ENCODE results near the gene FYN. TPM values are rescaled to one million over a fixed set of nuclear protein-coding genes. Genes with fewer than 3 reads are reported as not detected.
"Not testable (repeated sequence)": the region's sequence is repeated elsewhere in the genome, so short reads cannot be mapped to it uniquely, and the experiment has no call there.

The FYN gene
- total and polyA plus RNA-seq, 9 of the 15 experiments (the other 6 are each of a cell fraction or from before 2014, with no cell fraction given) = 2.9 to 22.1 (median 11.4) TPM

DNA sequence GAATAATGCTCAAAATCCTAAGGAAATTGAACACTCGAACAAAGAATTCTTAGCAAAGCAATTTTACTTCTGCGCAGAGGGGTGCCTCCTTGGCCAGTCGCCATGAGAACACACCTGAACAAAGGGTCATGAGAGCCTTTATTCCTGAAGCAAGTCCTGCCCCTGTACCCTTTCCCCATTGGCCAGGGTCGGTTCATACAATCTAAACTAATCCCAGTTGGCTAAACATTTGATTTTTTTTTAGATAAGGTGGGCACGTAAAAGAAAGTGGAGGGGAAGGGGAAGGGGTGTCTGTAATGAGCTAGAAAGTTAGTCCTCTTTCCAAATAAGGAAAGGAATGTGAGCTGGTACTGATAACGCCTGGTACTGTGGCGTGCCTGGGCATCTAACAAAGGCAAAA lies 37.9 kb downstream of the FYN start:
- intact Hi-C loops (cut with micrococcal nuclease); H3K27me3 ChIP-seq (ENCODE audit: control insufficient read depth in 2 of 2, insufficient read depth in 2 of 2, low read length in 2 of 2); FAIRE-seq; H3K27ac ChIP-seq (ENCODE audit: extremely low read depth, low read depth, low read length); in situ Hi-C loops (cut with MboI); H3K4me1 ChIP-seq (replicated peaks in 1 of 2; ENCODE audit: control insufficient read depth in 2 of 2, insufficient read depth in 2 of 2, low read length in 2 of 2); POLR2A ChIA-PET; H3K4me2 ChIP-seq (ENCODE audit: insufficient read depth, low read length); DNase-seq (ENCODE audit: extremely low read depth in 1 of 4, low spot score in 3 of 4); H3K79me2 ChIP-seq (ENCODE audit: control insufficient read depth, insufficient read depth, low read length); ATAC-seq; H3K4me3 ChIP-seq; H3K9me1 ChIP-seq (ENCODE audit: control insufficient read depth, insufficient read depth, low read length); H3K9ac ChIP-seq (ENCODE audit: insufficient read depth in 1 of 2, low read depth in 2 of 2, low read length in 2 of 2); H3K36me3 ChIP-seq (ENCODE audit: control insufficient read depth, insufficient read depth, low read length); H4K20me1 ChIP-seq (replicated peaks; ENCODE audit: control insufficient read depth, insufficient read depth, low read length); H2AFZ ChIP-seq (ENCODE audit: low read depth, low read length); BruUV-seq (replicated peaks); CTCF ChIA-PET (ENCODE audit: low intra/inter-chr PET ratio); H3K9me3 ChIP-seq (replicated peaks; ENCODE audit: control insufficient read depth, insufficient read depth, low read depth, low read length): not testable (repeated sequence)
- WGBS (ENCODE audit: insufficient coverage, low coverage, missing lambda C conversion rate) = 8% methylated on average over 5 of the region's 7 CpGs

DNA sequence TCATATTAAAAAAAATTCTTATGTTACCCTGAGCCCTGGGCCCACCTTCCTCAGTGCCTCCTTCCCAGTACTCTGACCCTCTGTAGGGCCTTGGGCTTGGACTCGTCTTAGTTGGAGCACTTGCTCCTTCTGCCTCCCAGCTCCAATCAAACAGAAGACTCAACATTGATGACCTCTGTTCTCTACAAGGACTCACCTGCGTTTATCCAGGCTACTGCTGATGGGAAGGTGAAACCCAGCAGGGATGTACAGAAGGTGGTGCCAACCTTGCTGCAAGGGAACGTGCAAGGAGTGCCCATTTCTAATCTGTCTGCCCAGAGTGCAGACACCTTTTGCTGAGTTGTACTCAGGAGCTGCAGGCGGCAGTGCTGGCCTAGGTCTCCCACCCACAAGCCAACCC lies 38.9 kb downstream of the FYN start:
- intact Hi-C loops (cut with micrococcal nuclease) = no loop called here
- ChIA-PET CTCF (ENCODE audit: low intra/inter-chr PET ratio) (no interaction called here), POLR2A (no interaction called here)
- no TSS peak for BruUV-seq (replicated peaks)
- Histone ChIP-seq H2AFZ (ENCODE audit: low read depth, low read length) (no peak overlapping the region), H3K27me3 (ENCODE audit: control insufficient read depth in 2 of 2, insufficient read depth in 2 of 2, low read length in 2 of 2) (peaks cover 0 to 13% of the 10 kb centered on the region in 2 experiments; a peak in 1 of 5 replicates), H3K36me3 (ENCODE audit: control insufficient read depth, insufficient read depth, low read length) (no peaks in the 10 kb centered on the region), H3K4me3 (no peak overlapping the region), H3K4me1 (replicated peaks in 1 of 2; ENCODE audit: control insufficient read depth in 2 of 2, insufficient read depth in 2 of 2, low read length in 2 of 2) (peaks cover 0 to 9% of the 10 kb centered on the region in 2 experiments; a peak in 3 of 5 replicates), H3K4me2 (ENCODE audit: insufficient read depth, low read length) (no peak overlapping the region), H3K9ac (ENCODE audit: insufficient read depth in 1 of 2, low read depth in 2 of 2, low read length in 2 of 2) (no peak overlapping the region), H3K9me3 (replicated peaks; ENCODE audit: control insufficient read depth, insufficient read depth, low read depth, low read length) (no peaks in the 10 kb centered on the region), H4K20me1 (replicated peaks; ENCODE audit: control insufficient read depth, insufficient read depth, low read length) (no peaks in the 10 kb centered on the region), H3K79me2 (ENCODE audit: control insufficient read depth, insufficient read depth, low read length) (no peaks in the 10 kb centered on the region), H3K27ac (ENCODE audit: extremely low read depth, low read depth, low read length) (no peak overlapping the region), H3K9me1 (ENCODE audit: control insufficient read depth, insufficient read depth, low read length) (no peaks in the 10 kb centered on the region)
- in situ Hi-C loops (cut with MboI) = no loop called here
- TF ChIP-seq, protein P1, sequence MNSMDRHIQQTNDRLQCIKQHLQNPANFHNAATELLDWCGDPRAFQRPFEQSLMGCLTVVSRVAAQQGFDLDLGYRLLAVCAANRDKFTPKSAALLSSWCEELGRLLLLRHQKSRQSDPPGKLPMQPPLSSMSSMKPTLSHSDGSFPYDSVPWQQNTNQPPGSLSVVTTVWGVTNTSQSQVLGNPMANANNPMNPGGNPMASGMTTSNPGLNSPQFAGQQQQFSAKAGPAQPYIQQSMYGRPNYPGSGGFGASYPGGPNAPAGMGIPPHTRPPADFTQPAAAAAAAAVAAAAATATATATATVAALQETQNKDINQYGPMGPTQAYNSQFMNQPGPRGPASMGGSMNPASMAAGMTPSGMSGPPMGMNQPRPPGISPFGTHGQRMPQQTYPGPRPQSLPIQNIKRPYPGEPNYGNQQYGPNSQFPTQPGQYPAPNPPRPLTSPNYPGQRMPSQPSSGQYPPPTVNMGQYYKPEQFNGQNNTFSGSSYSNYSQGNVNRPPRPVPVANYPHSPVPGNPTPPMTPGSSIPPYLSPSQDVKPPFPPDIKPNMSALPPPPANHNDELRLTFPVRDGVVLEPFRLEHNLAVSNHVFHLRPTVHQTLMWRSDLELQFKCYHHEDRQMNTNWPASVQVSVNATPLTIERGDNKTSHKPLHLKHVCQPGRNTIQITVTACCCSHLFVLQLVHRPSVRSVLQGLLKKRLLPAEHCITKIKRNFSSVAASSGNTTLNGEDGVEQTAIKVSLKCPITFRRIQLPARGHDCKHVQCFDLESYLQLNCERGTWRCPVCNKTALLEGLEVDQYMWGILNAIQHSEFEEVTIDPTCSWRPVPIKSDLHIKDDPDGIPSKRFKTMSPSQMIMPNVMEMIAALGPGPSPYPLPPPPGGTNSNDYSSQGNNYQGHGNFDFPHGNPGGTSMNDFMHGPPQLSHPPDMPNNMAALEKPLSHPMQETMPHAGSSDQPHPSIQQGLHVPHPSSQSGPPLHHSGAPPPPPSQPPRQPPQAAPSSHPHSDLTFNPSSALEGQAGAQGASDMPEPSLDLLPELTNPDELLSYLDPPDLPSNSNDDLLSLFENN (IDR thresholded peaks at IDR 0.05; ENCODE audit: low read depth in 2 of 2, low read length in 2 of 2) = no peak
- TF ChIP-seq ARID2 (IDR thresholded peaks at IDR 0.05) = no peak
- no peak for TF ChIP-seq ZSCAN32 (CRISPR knock-in tag; IDR thresholded peaks at IDR 0.05)
- no peak for TF ChIP-seq FOXP1 (CRISPR knock-in tag; IDR thresholded peaks at IDR 0.05)
- TF ChIP-seq SRSF7 (optimal IDR thresholded peaks at IDR 0.05; ENCODE audit: low read depth, low read length) = no peak
- TF ChIP-seq GATAD2B (IDR thresholded peaks at IDR 0.05; ENCODE audit: borderline replicate concordance) = no peak
- TF ChIP-seq CHD2 (IDR thresholded peaks at IDR 0.05; ENCODE audit: low read depth, low read length) = no peak
- no peak for TF ChIP-seq MTA1 (IDR thresholded peaks at IDR 0.05; ENCODE audit: borderline replicate concordance)
- TF ChIP-seq CTBP1 (IDR thresholded peaks at IDR 0.05; ENCODE audit: borderline replicate concordance) = no peak
- TF ChIP-seq SIX5 (IDR thresholded peaks at IDR 0.05; ENCODE audit: borderline replicate concordance in 1 of 2, insufficient read depth in 1 of 2, low read depth in 1 of 2, low read length in 2 of 2) = no peak
- no peak for TF ChIP-seq PML (IDR thresholded peaks at IDR 0.05; ENCODE audit: low read length)
- no peak for TF ChIP-seq GATA2 (CRISPR knock-in tag; IDR thresholded peaks at IDR 0.05)
- TF ChIP-seq ZNF133 (CRISPR knock-in tag; IDR thresholded peaks at IDR 0.05) = no peak
- ATAC-seq = no peak
- DNase-seq (ENCODE audit: extremely low read depth in 1 of 4, low spot score in 3 of 4) = no peak
- 19% methylated on average over 4 of the region's 4 CpGs for WGBS (ENCODE audit: insufficient coverage, low coverage, missing lambda C conversion rate)
- no peak for FAIRE-seq

All from K562 (cell line).